ENCODE measurements around the gene ATP1B2. TPM values are rescaled to one million over a fixed set of nuclear protein-coding genes. Genes with fewer than 3 reads are reported as not detected.
A peak's percentile ranks its signal among the peaks of the same experiment; 100 is the strongest.

ATP1B2 gene
- total and polyA plus RNA-seq, 9 donors = 2.7 to 27.3 (median 22.2) TPM

GRCh38 chr17:7695586-7695985 lies 44.9 kb downstream of the ATP1B2 start:
- H3K27ac ChIP-seq (ENCODE audit: low read length) = no peak overlapping the region
- H3K4me3 ChIP-seq (ENCODE audit: low read length) = no peak overlapping the region
- peaks cover 27% of the 10 kb centered on the region for H3K36me3 ChIP-seq (ENCODE audit: control insufficient read depth, insufficient read depth, low read length)
- H3K27me3 ChIP-seq (ENCODE audit: control insufficient read depth, insufficient read depth, low read length) = no peaks in the 10 kb centered on the region
- no peaks in the 10 kb centered on the region for H3K4me1 ChIP-seq (ENCODE audit: control insufficient read depth, insufficient read depth, low read length)
- H3K9me3 ChIP-seq (replicated peaks; ENCODE audit: control insufficient read depth, low read depth, low read length) = no peaks in the 10 kb centered on the region
- DNase-seq = no peak
- 92% methylated on average over 10 of the region's 10 CpGs for WGBS (ENCODE audit: insufficient coverage)

GRCh38 chr17:7697828-7698588 lies 47.3 kb downstream of the ATP1B2 start:
- Histone ChIP-seq H3K4me3 (ENCODE audit: low read length) (no peak overlapping the region), H3K4me1 (ENCODE audit: control insufficient read depth, insufficient read depth, low read length) (no peaks in the 10 kb centered on the region), H3K27ac (ENCODE audit: low read length) (no peak overlapping the region), H3K36me3 (ENCODE audit: control insufficient read depth, insufficient read depth, low read length) (peaks cover 46% of the 10 kb centered on the region), H3K9me3 (replicated peaks; ENCODE audit: control insufficient read depth, low read depth, low read length) (no peaks in the 10 kb centered on the region), H3K27me3 (ENCODE audit: control insufficient read depth, insufficient read depth, low read length) (no peaks in the 10 kb centered on the region)
- no CpG with 5 or more reads among the region's 4 CpGs for WGBS (ENCODE audit: insufficient coverage)
- no peak for DNase-seq

GRCh38 chr17:7700510-7700909 lies 49.8 kb downstream of the ATP1B2 start:
- Histone ChIP-seq H3K4me3 (ENCODE audit: low read length) (no peak overlapping the region), H3K36me3 (ENCODE audit: control insufficient read depth, insufficient read depth, low read length) (peaks cover 35% of the 10 kb centered on the region), H3K4me1 (ENCODE audit: control insufficient read depth, insufficient read depth, low read length) (peaks cover 22% of the 10 kb centered on the region), H3K27me3 (ENCODE audit: control insufficient read depth, insufficient read depth, low read length) (peaks cover 20% of the 10 kb centered on the region), H3K27ac (ENCODE audit: low read length) (no peak overlapping the region), H3K9me3 (replicated peaks; ENCODE audit: control insufficient read depth, low read depth, low read length) (no peaks in the 10 kb centered on the region)
- no peak for DNase-seq
- WGBS (ENCODE audit: insufficient coverage) = no CpG with 5 or more reads among the region's 7 CpGs

- Histone ChIP-seq H3K9me3 (replicated peaks; ENCODE audit: control insufficient read depth, low read depth, low read length) (no peaks in the 10 kb centered on the region), H3K36me3 (ENCODE audit: control insufficient read depth, insufficient read depth, low read length) (peaks cover 26% of the 10 kb centered on the region), H3K27me3 (ENCODE audit: control insufficient read depth, insufficient read depth, low read length) (peaks cover 32% of the 10 kb centered on the region), H3K27ac (ENCODE audit: low read length) (no peak overlapping the region), H3K4me3 (ENCODE audit: low read length) (no peak overlapping the region), H3K4me1 (ENCODE audit: control insufficient read depth, insufficient read depth, low read length) (peaks cover 32% of the 10 kb centered on the region)
- DNase-seq = peak; percentile 1
- 90% methylated on average over 14 of the region's 14 CpGs for WGBS (ENCODE audit: insufficient coverage)
Observed at GRCh38 chr17:7701681-7702080, 51.0 kb downstream of the ATP1B2 start.

GRCh38 chr17:7702776-7703175 lies 52.0 kb downstream of the ATP1B2 start:
- no peak overlapping the region for H3K27ac ChIP-seq (ENCODE audit: low read length)
- WGBS (ENCODE audit: insufficient coverage) = 83% methylated on average over 7 of the region's 13 CpGs
- H3K9me3 ChIP-seq (replicated peaks; ENCODE audit: control insufficient read depth, low read depth, low read length) = no peaks in the 10 kb centered on the region
- H3K27me3 ChIP-seq (ENCODE audit: control insufficient read depth, insufficient read depth, low read length) = peaks cover 41% of the 10 kb centered on the region
- DNase-seq = peak; percentile 2
- H3K36me3 ChIP-seq (ENCODE audit: control insufficient read depth, insufficient read depth, low read length) = peaks cover 26% of the 10 kb centered on the region
- no peak overlapping the region for H3K4me3 ChIP-seq (ENCODE audit: low read length)
- peaks cover 32% of the 10 kb centered on the region for H3K4me1 ChIP-seq (ENCODE audit: control insufficient read depth, insufficient read depth, low read length)

- peaks cover 45% of the 10 kb centered on the region for H3K27me3 ChIP-seq (ENCODE audit: control insufficient read depth, insufficient read depth, low read length)
- peak; percentile 62 for DNase-seq
- WGBS (ENCODE audit: insufficient coverage) = 16% methylated on average over 10 of the region's 24 CpGs
- no peak overlapping the region for H3K27ac ChIP-seq (ENCODE audit: low read length)
- peaks cover 32% of the 10 kb centered on the region for H3K4me1 ChIP-seq (ENCODE audit: control insufficient read depth, insufficient read depth, low read length)
- H3K9me3 ChIP-seq (replicated peaks; ENCODE audit: control insufficient read depth, low read depth, low read length) = no peaks in the 10 kb centered on the region
- no peak overlapping the region for H3K4me3 ChIP-seq (ENCODE audit: low read length)
- H3K36me3 ChIP-seq (ENCODE audit: control insufficient read depth, insufficient read depth, low read length) = peaks cover 24% of the 10 kb centered on the region
Observed at GRCh38 chr17:7703584-7704479, 53.1 kb downstream of the ATP1B2 start.

- H3K27me3 ChIP-seq (ENCODE audit: control insufficient read depth, insufficient read depth, low read length) = peaks cover 45% of the 10 kb centered on the region
- under 1% methylated on average over 30 of the region's 45 CpGs for WGBS (ENCODE audit: insufficient coverage)
- peak; percentile 75 for DNase-seq
Observed at GRCh38 chr17:7704601-7705268, 54.0 kb downstream of the ATP1B2 start, which contains the start of gene EFNB3. TSS of gene EFNB3 (plus strand) at chr17:7705202. CDS start at chr17:7705599, 397 bp downstream.

GRCh38 chr17:7705269-7706255 lies 54.8 kb downstream of the ATP1B2 start:
- Histone ChIP-seq H3K36me3 (ENCODE audit: control insufficient read depth, insufficient read depth, low read length) (peaks cover 20% of the 10 kb centered on the region), H3K27me3 (ENCODE audit: control insufficient read depth, insufficient read depth, low read length) (peaks cover 47% of the 10 kb centered on the region), H3K27ac (ENCODE audit: low read length) (no peak overlapping the region), H3K4me1 (ENCODE audit: control insufficient read depth, insufficient read depth, low read length) (peaks cover 32% of the 10 kb centered on the region), H3K4me3 (ENCODE audit: low read length) (peak overlapping the region; percentile 44), H3K9me3 (replicated peaks; ENCODE audit: control insufficient read depth, low read depth, low read length) (no peaks in the 10 kb centered on the region)
- WGBS (ENCODE audit: insufficient coverage) = 2% methylated on average over 44 of the region's 50 CpGs
- peak; percentile 17 for DNase-seq

More at GRCh38 chr17:7704601-7705268, 54.0 kb downstream of the ATP1B2 start, which contains the start of gene EFNB3:
- H3K4me1 ChIP-seq (ENCODE audit: control insufficient read depth, insufficient read depth, low read length) = peaks cover 32% of the 10 kb centered on the region
- H3K36me3 ChIP-seq (ENCODE audit: control insufficient read depth, insufficient read depth, low read length) = peaks cover 24% of the 10 kb centered on the region
- no peaks in the 10 kb centered on the region for H3K9me3 ChIP-seq (replicated peaks; ENCODE audit: control insufficient read depth, low read depth, low read length)
- no peak within 1 kb of the TSS for H3K27ac ChIP-seq (ENCODE audit: low read length)
- peak within 1 kb of the TSS; percentile 44 for H3K4me3 ChIP-seq (ENCODE audit: low read length)

Data from muscle of leg (tissue), 11 donors.